ENCODE results near the gene CELF2. TPM values are rescaled to one million over a fixed set of nuclear protein-coding genes. Genes with fewer than 3 reads are reported as not detected.

The CELF2 gene
- total RNA-seq, 1 donor from 2014 or later = 77.6 TPM

DNA sequence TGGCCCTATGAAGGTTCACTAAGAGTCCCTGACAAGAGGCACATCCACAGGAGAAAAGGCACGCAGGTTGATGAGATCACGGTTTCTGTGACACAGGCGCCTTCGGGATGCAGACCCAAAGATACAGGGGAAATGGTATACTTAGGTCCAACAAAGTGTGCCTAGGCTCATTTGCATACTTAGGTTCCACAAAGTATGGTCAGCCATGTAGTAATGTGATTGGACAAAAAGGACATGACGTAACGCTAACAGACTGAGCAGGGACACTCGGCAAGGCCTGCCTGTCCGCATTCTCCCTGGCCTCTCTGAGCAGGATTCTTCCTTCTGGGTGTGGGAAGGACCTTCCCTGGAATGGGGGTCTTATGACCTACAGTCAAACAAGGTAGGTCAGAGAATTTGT is 190.6 kb downstream of the CELF2 start:
- Mint-ChIP-seq H3K27me3 (ENCODE audit: low read depth) (no peaks in the 10 kb centered on the region), H3K4me3 (no peak overlapping the region), H3K27ac (ENCODE audit: unreplicated experiment) (peak overlapping the region; percentile 78), H3K36me3 (ENCODE audit: low read depth) (peaks cover 37% of the 10 kb centered on the region), H3K9me3 (no peaks in the 10 kb centered on the region), H3K4me1 (peaks cover 93% of the 10 kb centered on the region)
- no peak for DNase-seq (ENCODE audit: low read depth, low spot score)
- TF ChIP-seq, protein P1, sequence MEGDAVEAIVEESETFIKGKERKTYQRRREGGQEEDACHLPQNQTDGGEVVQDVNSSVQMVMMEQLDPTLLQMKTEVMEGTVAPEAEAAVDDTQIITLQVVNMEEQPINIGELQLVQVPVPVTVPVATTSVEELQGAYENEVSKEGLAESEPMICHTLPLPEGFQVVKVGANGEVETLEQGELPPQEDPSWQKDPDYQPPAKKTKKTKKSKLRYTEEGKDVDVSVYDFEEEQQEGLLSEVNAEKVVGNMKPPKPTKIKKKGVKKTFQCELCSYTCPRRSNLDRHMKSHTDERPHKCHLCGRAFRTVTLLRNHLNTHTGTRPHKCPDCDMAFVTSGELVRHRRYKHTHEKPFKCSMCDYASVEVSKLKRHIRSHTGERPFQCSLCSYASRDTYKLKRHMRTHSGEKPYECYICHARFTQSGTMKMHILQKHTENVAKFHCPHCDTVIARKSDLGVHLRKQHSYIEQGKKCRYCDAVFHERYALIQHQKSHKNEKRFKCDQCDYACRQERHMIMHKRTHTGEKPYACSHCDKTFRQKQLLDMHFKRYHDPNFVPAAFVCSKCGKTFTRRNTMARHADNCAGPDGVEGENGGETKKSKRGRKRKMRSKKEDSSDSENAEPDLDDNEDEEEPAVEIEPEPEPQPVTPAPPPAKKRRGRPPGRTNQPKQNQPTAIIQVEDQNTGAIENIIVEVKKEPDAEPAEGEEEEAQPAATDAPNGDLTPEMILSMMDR (conservative IDR thresholded peaks at IDR 0.05) = no peak

DNA sequence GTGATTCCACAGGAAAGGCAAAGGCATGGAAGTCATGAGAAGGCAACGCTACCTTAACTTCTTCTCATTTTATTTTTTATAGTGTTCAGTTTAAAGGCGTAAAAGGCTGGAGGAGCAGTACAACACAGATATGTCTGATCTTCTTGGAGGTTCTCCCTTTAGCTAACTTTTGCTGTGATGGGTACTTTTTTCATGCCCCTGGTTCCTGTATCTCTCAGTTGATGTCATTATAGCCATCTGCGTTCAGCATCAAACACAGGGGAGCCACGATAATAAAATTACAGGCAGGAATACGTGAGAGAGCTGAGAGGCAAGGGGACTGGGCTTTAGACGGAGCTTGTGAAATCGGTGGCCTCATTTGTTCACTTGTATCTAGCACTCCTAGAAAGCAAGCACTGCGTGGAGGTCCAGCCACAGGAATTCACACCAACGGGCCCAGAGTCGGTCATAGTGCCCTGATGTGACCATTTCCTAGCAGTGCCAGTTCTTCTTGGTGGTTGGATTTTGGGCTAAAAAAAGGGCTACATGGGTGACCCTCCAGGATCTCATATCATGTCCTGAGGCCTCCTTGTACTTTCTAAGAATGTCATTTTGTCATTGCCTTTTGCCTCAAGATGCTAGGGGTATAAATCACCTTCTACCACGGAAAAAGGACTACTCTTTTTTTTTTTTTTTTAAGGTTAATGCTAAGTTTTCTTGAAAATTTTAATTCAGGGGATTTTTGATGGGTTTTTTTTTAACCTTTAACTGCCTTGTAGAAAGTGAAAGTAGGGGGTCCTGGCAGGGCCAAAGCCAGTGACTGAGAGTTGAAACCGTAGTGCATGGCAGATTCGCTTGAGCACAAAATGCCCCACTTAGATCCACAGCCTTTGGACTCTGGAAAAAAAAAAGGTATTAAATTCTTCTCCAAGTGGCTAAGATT is 191.5 kb downstream of the CELF2 start:
- H3K4me1 Mint-ChIP-seq = peaks cover 87% of the 10 kb centered on the region
- H3K9me3 Mint-ChIP-seq = no peaks in the 10 kb centered on the region
- TF ChIP-seq, protein P1 (conservative IDR thresholded peaks at IDR 0.05) = no peak
- peaks cover 30% of the 10 kb centered on the region for H3K36me3 Mint-ChIP-seq (ENCODE audit: low read depth)
- no peaks in the 10 kb centered on the region for H3K27me3 Mint-ChIP-seq (ENCODE audit: low read depth)
- peak overlapping the region; percentile 79 for H3K4me3 Mint-ChIP-seq
- no peak for DNase-seq (ENCODE audit: low read depth, low spot score)
- H3K27ac Mint-ChIP-seq (ENCODE audit: unreplicated experiment) = peak overlapping the region; percentile 60

DNA sequence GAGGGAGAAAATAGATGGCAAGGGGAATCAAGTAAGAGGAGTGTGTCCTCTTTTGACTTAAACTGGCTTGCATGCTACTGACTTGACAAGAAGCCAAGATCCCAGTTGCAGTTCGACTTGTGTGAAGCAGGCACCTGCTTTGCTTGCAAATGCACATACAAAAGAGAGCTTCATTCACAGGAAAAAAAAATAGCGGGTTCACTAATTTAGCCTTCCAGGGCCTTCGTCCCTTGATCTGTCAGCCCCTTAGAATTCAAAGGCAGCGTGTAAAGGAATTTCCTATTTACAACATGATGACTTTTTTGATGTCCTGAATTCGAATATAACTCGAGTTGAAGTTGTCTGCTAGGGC is 192.1 kb downstream of the CELF2 start:
- peak overlapping the region; percentile 79 for H3K4me3 Mint-ChIP-seq
- H3K9me3 Mint-ChIP-seq = no peaks in the 10 kb centered on the region
- TF ChIP-seq, protein P1 (conservative IDR thresholded peaks at IDR 0.05) = no peak
- DNase-seq (ENCODE audit: low read depth, low spot score) = no peak
- H3K36me3 Mint-ChIP-seq (ENCODE audit: low read depth) = peaks cover 25% of the 10 kb centered on the region
- H3K4me1 Mint-ChIP-seq = peaks cover 80% of the 10 kb centered on the region
- H3K27me3 Mint-ChIP-seq (ENCODE audit: low read depth) = no peaks in the 10 kb centered on the region
- peak overlapping the region; percentile 60 for H3K27ac Mint-ChIP-seq (ENCODE audit: unreplicated experiment)

DNA sequence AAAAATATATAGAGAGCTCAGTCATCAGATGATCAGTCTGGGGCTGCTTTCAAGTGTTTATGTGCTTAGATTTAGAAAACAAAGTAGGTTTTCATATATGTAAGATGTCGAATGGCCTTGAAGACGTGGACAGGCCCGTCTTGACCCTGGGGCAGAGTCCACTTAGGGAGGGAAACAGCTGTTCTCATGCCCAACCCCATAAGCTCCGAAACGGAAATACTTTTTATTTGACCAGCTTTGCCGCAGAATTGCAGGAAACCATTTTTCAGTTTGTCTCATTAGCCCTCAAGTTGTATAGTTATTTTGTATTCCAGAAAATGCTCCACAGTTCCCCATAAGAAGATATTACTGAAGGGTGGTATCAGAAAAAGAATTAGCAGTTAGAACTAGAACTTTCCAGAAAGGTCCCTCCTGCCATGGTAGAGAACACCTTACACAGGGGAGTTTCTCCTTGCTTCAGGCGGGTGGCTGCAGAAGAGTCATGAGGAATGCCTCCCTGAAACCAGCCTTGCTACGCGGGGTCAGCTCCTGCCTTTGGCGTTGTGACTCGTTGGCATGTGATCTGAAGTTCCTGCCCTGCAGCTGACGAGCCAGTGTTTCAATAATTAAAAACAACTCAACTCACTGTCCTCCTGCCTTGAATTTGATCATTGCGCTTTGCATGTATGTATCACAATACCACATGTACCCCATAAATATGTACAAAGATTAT is 192.7 kb downstream of the CELF2 start:
- peak overlapping the region; percentile 88 for H3K27ac Mint-ChIP-seq (ENCODE audit: unreplicated experiment)
- H3K27me3 Mint-ChIP-seq (ENCODE audit: low read depth) = no peaks in the 10 kb centered on the region
- no peaks in the 10 kb centered on the region for H3K9me3 Mint-ChIP-seq
- no peak for DNase-seq (ENCODE audit: low read depth, low spot score)
- TF ChIP-seq, protein P1 (conservative IDR thresholded peaks at IDR 0.05) = no peak
- H3K4me1 Mint-ChIP-seq = peaks cover 77% of the 10 kb centered on the region
- peaks cover 29% of the 10 kb centered on the region for H3K36me3 Mint-ChIP-seq (ENCODE audit: low read depth)
- peak overlapping the region; percentile 79 for H3K4me3 Mint-ChIP-seq

DNA sequence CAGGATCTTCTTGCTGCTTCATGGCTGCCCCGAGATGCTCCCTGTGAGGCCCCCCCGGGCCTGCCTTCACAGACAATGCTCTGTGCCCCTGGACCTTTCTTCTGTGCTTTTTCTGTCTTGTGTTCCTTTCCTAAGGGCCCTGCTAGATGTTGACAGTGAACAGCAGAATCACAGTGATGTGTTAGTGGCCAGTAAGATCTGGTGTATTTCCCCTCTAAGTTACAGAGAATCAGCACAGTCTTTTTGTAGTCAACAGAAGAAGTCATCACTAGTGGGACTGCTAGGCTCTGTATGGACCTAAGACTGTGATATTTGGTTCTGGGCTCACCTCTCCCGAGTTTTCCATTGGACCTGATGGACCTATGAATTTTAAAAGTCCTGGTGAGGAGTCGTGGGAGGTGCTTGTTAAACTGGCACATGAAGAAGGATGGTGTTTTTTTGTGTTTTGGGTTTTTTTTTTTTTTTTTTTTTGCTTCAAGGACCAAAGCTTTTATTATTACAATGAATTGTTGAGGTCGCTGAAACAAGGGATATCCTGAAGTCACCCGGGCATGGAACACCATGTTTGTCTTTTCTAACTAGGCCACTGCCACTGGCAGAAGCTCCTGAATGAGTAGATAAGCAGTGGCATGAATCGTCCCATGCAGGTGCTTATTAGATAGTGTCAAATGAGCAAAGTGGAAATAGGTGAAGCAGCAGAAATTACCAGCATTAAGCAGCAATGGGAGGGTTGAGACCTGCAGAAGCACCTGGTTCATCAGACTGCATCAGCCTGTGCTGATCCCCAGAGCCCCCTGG is 194.8 kb downstream of the CELF2 start:
- Mint-ChIP-seq H3K9me3 (no peaks in the 10 kb centered on the region), H3K4me3 (no peak overlapping the region), H3K27me3 (ENCODE audit: low read depth) (no peaks in the 10 kb centered on the region), H3K36me3 (ENCODE audit: low read depth) (peaks cover 22% of the 10 kb centered on the region), H3K4me1 (peaks cover 61% of the 10 kb centered on the region), H3K27ac (ENCODE audit: unreplicated experiment) (no peak overlapping the region)
- no peak for DNase-seq (ENCODE audit: low read depth, low spot score)
- TF ChIP-seq, protein P1 (conservative IDR thresholded peaks at IDR 0.05) = no peak
